Fibroblast of skin of right biceps (primary cell): ENCODE data around the gene SYNPO.

Source experiments
- DNase-seq: peaks from one replicate; pipeline ENCODE4 v3.0.0-alpha.2; 2013

The SYNPO gene

DNA sequence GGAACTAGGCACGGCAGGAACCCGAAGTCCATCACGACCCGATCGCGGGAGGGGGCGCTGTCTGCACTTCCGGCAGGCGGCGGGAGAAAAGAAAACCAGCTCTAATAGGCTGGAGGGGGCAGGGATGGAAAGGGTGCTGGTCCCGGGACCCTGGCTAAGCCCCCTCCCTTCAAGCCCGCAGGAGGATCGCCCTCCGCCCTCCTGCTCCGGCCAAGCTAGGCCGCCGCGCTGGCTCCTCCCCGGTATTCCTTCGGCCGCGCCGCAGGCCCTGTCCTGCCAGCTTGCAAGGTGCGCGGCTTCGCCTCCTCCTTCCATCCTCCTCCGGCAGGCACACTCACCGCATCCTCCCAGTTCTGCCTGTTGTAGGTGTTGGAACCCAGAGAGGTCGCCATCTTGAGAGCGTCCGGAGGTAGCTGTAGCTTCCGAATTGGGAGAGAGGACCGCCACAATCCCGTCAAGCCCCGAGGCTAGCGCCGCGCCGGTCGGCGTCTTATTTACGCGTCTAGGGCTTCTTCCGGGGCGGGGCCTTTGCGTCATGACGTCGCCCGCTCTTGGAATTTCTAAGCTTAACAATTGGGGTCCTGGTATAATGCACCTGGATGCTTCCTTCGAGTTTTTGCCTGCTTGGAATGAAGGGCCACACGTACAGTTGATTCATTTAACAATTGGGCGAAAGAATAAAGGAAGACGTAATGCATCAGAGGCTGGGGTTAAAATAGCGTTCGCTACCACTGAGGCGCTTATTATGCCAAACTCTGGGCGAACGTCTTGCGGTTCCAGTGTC, 60.3 kb downstream of the SYNPO start, which contains the start of gene RBM22:
TSS of gene RBM22 (minus strand) at position 469 of the 784 bp plus-strand sequence. CDS start at position 392, 77 bp downstream.
- DNase-seq = peak; percentile 89

DNA sequence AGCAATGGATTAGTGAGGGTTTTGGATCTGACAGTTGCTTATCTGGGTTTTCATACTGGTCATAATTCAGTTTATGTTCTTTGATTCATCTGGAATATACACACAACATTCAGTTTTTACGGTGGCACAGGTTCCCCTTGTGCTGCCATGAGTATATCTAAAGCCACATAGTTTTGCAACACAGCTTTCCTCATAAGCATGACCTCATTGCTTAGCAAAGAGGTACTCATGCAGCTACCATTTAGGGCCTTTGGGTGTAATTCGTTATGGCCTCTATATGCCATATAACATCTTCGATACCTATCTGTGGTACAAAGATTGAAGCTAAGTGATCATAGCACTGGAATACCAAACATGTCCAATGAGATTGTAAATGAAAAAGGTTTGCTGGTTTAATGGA, 63.3 kb downstream of the SYNPO start:
- no peak for DNase-seq

DNA sequence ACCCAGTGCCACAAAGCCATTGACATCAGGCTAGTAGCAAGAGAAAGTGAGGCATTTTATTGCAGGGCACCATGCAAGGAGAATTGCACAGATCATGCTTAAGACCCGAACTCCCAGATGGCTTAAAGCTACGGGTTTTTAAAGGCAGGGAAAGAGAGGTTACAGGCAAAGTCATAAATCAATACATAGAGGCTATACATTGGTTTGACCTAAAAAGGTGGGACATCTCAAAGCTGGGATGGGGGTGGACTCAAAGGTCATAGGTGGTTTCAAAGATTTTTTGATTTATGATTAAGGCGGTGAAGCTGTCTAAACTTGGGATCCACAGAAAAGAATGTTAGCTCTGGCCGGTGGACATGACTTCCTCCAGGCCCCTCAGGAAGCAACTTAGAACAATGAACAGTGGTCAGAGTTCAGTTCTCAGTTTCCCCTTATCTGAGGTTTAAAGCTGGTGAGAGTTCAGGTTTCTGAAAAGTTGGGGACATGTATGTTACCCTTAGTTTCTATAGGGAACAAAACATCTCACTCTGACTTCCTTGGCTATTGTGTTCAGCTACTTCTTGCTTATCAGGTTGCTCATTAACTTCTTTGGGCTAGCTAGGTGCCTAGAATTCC, 66.4 kb downstream of the SYNPO start:
- DNase-seq = no peak
